PC-9 (cell line): ENCODE data around the gene ZMAT3. TPM values are rescaled to one million over a fixed set of nuclear protein-coding genes. Genes with fewer than 3 reads are reported as not detected.

Experiments
- BruUV-seq: library from RNA; stranded (reverse); fragments of 400-500 nt; replicated peaks from 2 replicates; lab custom pipeline; 2021; lab: Mats Ljungman, UMichigan
- CTCF ChIA-PET: fragments of 300-600 bp; sonication (Branson Sonifier 250); formaldehyde crosslinking; loops from one replicate; lab custom pipeline; 2022; ENCODE audit warnings: antibody characterized with exemption; lab: Charles Lee
- POLR2A ChIA-PET: fragments of 300-600 bp; sonication (Branson Sonifier 250); formaldehyde crosslinking; loops from one replicate; lab custom pipeline; 2022; ENCODE audit warnings: antibody characterized with exemption; ENCODE audit not compliant: unreplicated experiment; lab: Charles Lee
- DNase-seq, 2 experiments: peaks; one replicate each; pipeline versions ENCODE4 v3.0.0 to v3.0.0-alpha.2; 2015 to 2022; ENCODE audit warnings: mixed read lengths in 1 of 2
- H2AFZ ChIP-seq: fragments of 200-600 bp; sonication (generic); 2 replicates; pipeline ENCODE4 v1.8.1; 2017; ENCODE audit warnings: antibody characterized with exemption
- H3F3A ChIP-seq: fragments of 200-600 bp; sonication (generic); 2 replicates; pipeline ENCODE4 v1.8.1; 2017; ENCODE audit warnings: antibody characterized with exemption, mild to moderate bottlenecking, low read depth; ENCODE audit not compliant: insufficient read depth
- H3K27ac ChIP-seq: fragments of 200-600 bp; sonication (generic); 2 replicates; pipeline ENCODE4 v1.6.1; 2016; ENCODE audit warnings: mixed run types
- H3K27me3 ChIP-seq: fragments of 200-600 bp; sonication (generic); 2 replicates; pipeline ENCODE4 v1.6.1; 2016; ENCODE audit warnings: low read depth, mixed run types; ENCODE audit not compliant: insufficient read depth
- H3K36me3 ChIP-seq: fragments of 200-600 bp; sonication (generic); 2 replicates; pipeline ENCODE4 v1.6.1; 2016; ENCODE audit warnings: low read depth, mixed run types
- H3K4me1 ChIP-seq: fragments of 200-600 bp; sonication (generic); replicated peaks from 2 replicates; pipeline ENCODE4 v1.6.1; 2016; ENCODE audit warnings: mixed run types; ENCODE audit not compliant: insufficient read depth
- H3K4me2 ChIP-seq: fragments of 200-600 bp; sonication (generic); 2 replicates; pipeline ENCODE4 v1.6.1; 2017; ENCODE audit warnings: mixed run types
- H3K4me3 ChIP-seq: fragments of 200-600 bp; sonication (generic); 2 replicates; pipeline ENCODE4 v1.6.1; 2016; ENCODE audit warnings: mixed run types
- H3K79me2 ChIP-seq: fragments of 200-600 bp; sonication (generic); 2 replicates; pipeline ENCODE4 v1.6.1; 2017; ENCODE audit warnings: low read depth, mixed run types
- H3K9me2 ChIP-seq: fragments of 200-600 bp; sonication (generic); 2 replicates; pipeline ENCODE4 v1.8.1; 2017; ENCODE audit warnings: mild to moderate bottlenecking; ENCODE audit not compliant: insufficient read depth
- H3K9me3 ChIP-seq: fragments of 200-600 bp; sonication (generic); 2 replicates; pipeline ENCODE4 v1.8.1; 2016; ENCODE audit warnings: low read depth; ENCODE audit not compliant: insufficient read depth
- H4K20me1 ChIP-seq: fragments of 200-600 bp; sonication (generic); 2 replicates; pipeline ENCODE4 v1.8.1; 2017; ENCODE audit not compliant: insufficient read depth
- CTCF ChIP-seq: fragments of 200-600 bp; sonication (generic); conservative IDR thresholded peaks from 2 replicates; pipeline ENCODE4 v1.6.1; 2017; ENCODE audit warnings: mixed run types, antibody characterized with exemption, mild to moderate bottlenecking, moderate library complexity
- EZH2 ChIP-seq: fragments of 200-600 bp; sonication (generic); IDR thresholded peaks from 2 replicates; pipeline ENCODE4 v1.8.0; 2017; ENCODE audit warnings: antibody characterized with exemption, low read depth
- intact Hi-C: fragments of 100-400 bp; cut with micrococcal nuclease; formaldehyde crosslinking; loops from one replicate; pipeline ENCODE4 v1.10.0; 2022; ENCODE audit not compliant: unreplicated experiment
- total RNA-seq: library from RNA; stranded (reverse); gene quantifications from 2 replicates; pipeline ENCODE4 v1.2.3, GENCODE V29; 2021

ZMAT3 gene
- total RNA-seq, 1 experiment from 2014 or later = 5.9 TPM

GRCh38 chr3:179026636-179027035 lies 45.0 kb downstream of the ZMAT3 start:
- BruUV-seq = no TSS peak
- H3K4me3 ChIP-seq = no peak overlapping the region
- H3K27me3 ChIP-seq = no peaks in the 10 kb centered on the region
- no peaks in the 10 kb centered on the region for H3K79me2 ChIP-seq
- no peak for TF ChIP-seq CTCF
- POLR2A ChIA-PET = no interaction called here
- no peak overlapping the region for H2AFZ ChIP-seq
- no peaks in the 10 kb centered on the region for H3K36me3 ChIP-seq
- H3F3A ChIP-seq = no peaks in the 10 kb centered on the region
- no peaks in the 10 kb centered on the region for H3K9me2 ChIP-seq
- H4K20me1 ChIP-seq = no peaks in the 10 kb centered on the region
- H3K9me3 ChIP-seq = no peaks in the 10 kb centered on the region
- CTCF ChIA-PET = no interaction called here
- intact Hi-C loops = no loop called here
- H3K4me2 ChIP-seq = no peak overlapping the region
- peaks cover 7% of the 10 kb centered on the region; the same call in 1 of the 2 replicates for H3K4me1 ChIP-seq
- H3K27ac ChIP-seq = no peak overlapping the region
- DNase-seq = no peak

- Histone ChIP-seq H3K4me2 (no peak overlapping the region), H3K36me3 (no peaks in the 10 kb centered on the region), H3K4me3 (no peak overlapping the region), H2AFZ (no peak overlapping the region), H3K27ac (no peak overlapping the region), H4K20me1 (no peaks in the 10 kb centered on the region), H3K9me2 (no peaks in the 10 kb centered on the region), H3K27me3 (no peaks in the 10 kb centered on the region), H3K4me1 (no peaks in the 10 kb centered on the region), H3F3A (no peaks in the 10 kb centered on the region), H3K9me3 (no peaks in the 10 kb centered on the region), H3K79me2 (no peaks in the 10 kb centered on the region)
- intact Hi-C loops = no loop called here
- ChIA-PET CTCF (no interaction called here), POLR2A (interaction anchor here (0.6 kb wide), 1 partner anchor 300 kb away, joined by 3 read pairs; no protein-coding TSS in a partner anchor)
- TF ChIP-seq EZH2 = no peak
- TF ChIP-seq CTCF = no peak
- BruUV-seq = no TSS peak
- no peak for DNase-seq
Measured at GRCh38 chr3:179021119-179021903, 50.3 kb downstream of the ZMAT3 start.

GRCh38 chr3:179020112-179020511 lies 51.5 kb downstream of the ZMAT3 start:
- POLR2A ChIA-PET = no interaction called here
- no peaks in the 10 kb centered on the region for H3K36me3 ChIP-seq

More at GRCh38 chr3:179020112-179020511, 51.5 kb downstream of the ZMAT3 start:
- TF ChIP-seq CTCF = no peak
- TF ChIP-seq EZH2 = no peak
- no peaks in the 10 kb centered on the region for H3K27me3 ChIP-seq
- H3F3A ChIP-seq = no peaks in the 10 kb centered on the region
- H3K9me2 ChIP-seq = no peaks in the 10 kb centered on the region
- no peaks in the 10 kb centered on the region for H3K4me1 ChIP-seq
- no peak overlapping the region for H2AFZ ChIP-seq
- H3K79me2 ChIP-seq = no peaks in the 10 kb centered on the region
- H3K27ac ChIP-seq = no peak overlapping the region
- no peak overlapping the region for H3K4me3 ChIP-seq
- no peak overlapping the region for H3K4me2 ChIP-seq
- H3K9me3 ChIP-seq = no peaks in the 10 kb centered on the region
- CTCF ChIA-PET = no interaction called here
- no TSS peak for BruUV-seq
- no peak for DNase-seq
- intact Hi-C loops = no loop called here
- no peaks in the 10 kb centered on the region for H4K20me1 ChIP-seq
